Mesenchymal stem cell (in vitro differentiated cells and primary cell): ENCODE results near the gene INPP4A.
A peak's percentile ranks its signal among the peaks of the same experiment; 100 is the strongest.

Experiments
- DNase-seq: peaks from one replicate; pipeline ENCODE4 v3.0.0-alpha.2; 2013
- H2AFZ ChIP-seq: one replicate; pipeline ENCODE4 v1.6.1; 2013; ENCODE audit warnings: low read depth, mild to moderate bottlenecking, control low read depth, inconsistent platforms, low read length, moderate library complexity
- H2AK5ac ChIP-seq: 2 replicates; pipeline ENCODE4 v1.6.1; 2013; ENCODE audit warnings: low read length, moderate library complexity, mild to moderate bottlenecking, inconsistent platforms; ENCODE audit not compliant: severe bottlenecking
- H2BK120ac ChIP-seq: one replicate; pipeline ENCODE4 v1.6.1; 2013; ENCODE audit warnings: low read depth, mild to moderate bottlenecking, inconsistent platforms, low read length, moderate library complexity
- H2BK12ac ChIP-seq, 2 experiments: one replicate each; pipeline ENCODE4 v1.6.1; 2013; ENCODE audit warnings: inconsistent platforms in 2 of 2, low read length in 2 of 2, mild to moderate bottlenecking in 2 of 2, moderate library complexity in 2 of 2, control low read depth in 1 of 2
- H2BK15ac ChIP-seq: one replicate; pipeline ENCODE4 v1.6.1; 2013; ENCODE audit warnings: mild to moderate bottlenecking, low read depth, inconsistent platforms; ENCODE audit not compliant: poor library complexity, severe bottlenecking
- H2BK5ac ChIP-seq: 2 replicates; pipeline ENCODE4 v1.6.1; 2013; ENCODE audit warnings: low read depth, mild to moderate bottlenecking, low read length, control low read depth, inconsistent platforms; ENCODE audit not compliant: poor library complexity, severe bottlenecking
- H3K14ac ChIP-seq, 2 experiments: one replicate each; pipeline ENCODE4 v1.6.1; 2013; ENCODE audit warnings: inconsistent platforms in 2 of 2, low read length in 2 of 2, control low read depth in 1 of 2, mild to moderate bottlenecking in 1 of 2, moderate library complexity in 1 of 2
- H3K18ac ChIP-seq, 2 experiments: one replicate each; pipeline ENCODE4 v1.6.1; 2013; ENCODE audit warnings: inconsistent platforms in 2 of 2, low read length in 2 of 2, control low read depth in 1 of 2, low read depth in 1 of 2, mild to moderate bottlenecking in 1 of 2
- H3K23ac ChIP-seq, 2 experiments: one replicate each; pipeline ENCODE4 v1.6.1; 2013; ENCODE audit warnings: inconsistent platforms in 2 of 2, low read length in 2 of 2, mild to moderate bottlenecking in 2 of 2, moderate library complexity in 2 of 2, control low read depth in 1 of 2
- H3K27ac ChIP-seq: 2 replicates; pipeline ENCODE4 v1.5.1; 2013; ENCODE audit warnings: mild to moderate bottlenecking, moderate library complexity, low read length, control low read depth, inconsistent platforms; ENCODE audit not compliant: poor library complexity, severe bottlenecking
- H3K27me3 ChIP-seq, 2 experiments: 2 replicates each; pipeline versions ENCODE4 v1.6.1 to v1.7.0; 2013; ENCODE audit warnings: low read length in 2 of 2, mild to moderate bottlenecking in 2 of 2, moderate library complexity in 2 of 2, control low read depth in 1 of 2, inconsistent platforms in 1 of 2; ENCODE audit not compliant: control insufficient read depth in 1 of 2, insufficient read depth in 1 of 2
- H3K36me3 ChIP-seq, 2 experiments: 2 replicates each; pipeline versions ENCODE4 v1.6.1 to v1.7.0; 2013; ENCODE audit warnings: low read length in 2 of 2, control low read depth in 1 of 2, inconsistent platforms in 1 of 2, low read depth in 1 of 2, mild to moderate bottlenecking in 1 of 2; ENCODE audit not compliant: insufficient read depth in 2 of 2, control insufficient read depth in 1 of 2
- H3K4ac ChIP-seq, 2 experiments: one replicate each; pipeline ENCODE4 v1.6.1; 2013; ENCODE audit warnings: inconsistent platforms in 2 of 2, low read length in 2 of 2, mild to moderate bottlenecking in 2 of 2, moderate library complexity in 2 of 2, control low read depth in 1 of 2, low read depth in 1 of 2
- H3K4me1 ChIP-seq: 2 replicates; pipeline ENCODE4 v1.6.1; 2013; ENCODE audit warnings: low read depth, low read length, control low read depth; ENCODE audit not compliant: control insufficient read depth, insufficient read depth
- H3K4me2 ChIP-seq: 2 replicates; pipeline ENCODE4 v1.6.1; 2013; ENCODE audit warnings: low read length, mild to moderate bottlenecking, inconsistent platforms; ENCODE audit not compliant: poor library complexity, severe bottlenecking
- H3K4me3 ChIP-seq, 2 experiments: 2 replicates each; pipeline versions ENCODE4 v1.5.1 to v1.7.0; 2013; ENCODE audit warnings: low read length in 2 of 2, mild to moderate bottlenecking in 2 of 2, control low read depth in 1 of 2, low read depth in 1 of 2; ENCODE audit not compliant: insufficient read depth in 1 of 2
- H3K79me1 ChIP-seq: replicated peaks from 2 replicates; pipeline ENCODE4 v1.6.1; 2013; ENCODE audit warnings: mild to moderate bottlenecking, control low read depth, low read length, inconsistent platforms; ENCODE audit not compliant: poor library complexity, severe bottlenecking
- H3K9ac ChIP-seq: 2 replicates; pipeline ENCODE4 v1.7.0; 2013; ENCODE audit warnings: mild to moderate bottlenecking, low read length, moderate library complexity
- H3K9me3 ChIP-seq: 2 replicates; pipeline ENCODE4 v1.7.0; 2013; ENCODE audit warnings: mild to moderate bottlenecking, low read length; ENCODE audit not compliant: control insufficient read depth
- H4K8ac ChIP-seq: one replicate; pipeline ENCODE4 v1.6.1; 2013; ENCODE audit warnings: inconsistent platforms, mild to moderate bottlenecking, low read length, moderate library complexity
- H4K91ac ChIP-seq: one replicate; pipeline ENCODE4 v1.6.1; 2013; ENCODE audit warnings: mild to moderate bottlenecking, low read length, inconsistent platforms
- WGBS: methylation state at CpG from one replicate; pipeline ENCODE4 v1.1.7; 2013; ENCODE audit warnings: mixed read lengths; 5-methylcytosine and 5-hydroxymethylcytosine counted together

Gene INPP4A

DNA sequence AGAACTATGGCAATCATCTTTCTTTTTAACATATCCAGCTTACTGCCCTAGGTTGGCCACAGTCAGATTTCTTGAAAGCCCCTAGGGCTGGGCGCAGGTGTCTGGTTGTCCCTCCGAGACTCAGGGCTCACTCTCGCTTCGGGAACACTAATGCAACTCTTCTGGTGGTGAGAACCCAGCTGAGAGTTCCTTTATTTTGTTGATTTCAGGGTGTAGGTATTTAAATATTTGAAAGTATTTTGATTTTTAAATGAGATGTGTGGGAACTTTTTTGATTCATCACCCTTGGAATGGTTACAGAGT is 40.7 kb downstream of the INPP4A start:
- Histone ChIP-seq H2BK120ac (no peak overlapping the region), H2AK5ac (no peak overlapping the region), H2AFZ (no peak overlapping the region), H3K18ac (no peak overlapping the region), H3K27ac (no peak overlapping the region), H3K4me3 (no peak overlapping the region), H3K36me3 (no peaks in the 10 kb centered on the region), H3K79me1 (peaks cover 64% of the 10 kb centered on the region), H3K4me2 (no peak overlapping the region), H3K9ac (no peak overlapping the region), H3K4me1 (peaks cover 11% of the 10 kb centered on the region), H2BK15ac (no peak overlapping the region), H3K14ac (no peak overlapping the region), H4K8ac (no peak overlapping the region), H3K23ac (no peak overlapping the region), H3K9me3 (no peaks in the 10 kb centered on the region), H2BK5ac (no peak overlapping the region), H3K27me3 (peaks cover 0 to 2% of the 10 kb centered on the region in 2 experiments), H3K4ac (no peak overlapping the region), H2BK12ac (no peak overlapping the region), H4K91ac (no peak overlapping the region)
- 96% methylated on average over 4 of the region's 4 CpGs for WGBS
- DNase-seq = no peak

DNA sequence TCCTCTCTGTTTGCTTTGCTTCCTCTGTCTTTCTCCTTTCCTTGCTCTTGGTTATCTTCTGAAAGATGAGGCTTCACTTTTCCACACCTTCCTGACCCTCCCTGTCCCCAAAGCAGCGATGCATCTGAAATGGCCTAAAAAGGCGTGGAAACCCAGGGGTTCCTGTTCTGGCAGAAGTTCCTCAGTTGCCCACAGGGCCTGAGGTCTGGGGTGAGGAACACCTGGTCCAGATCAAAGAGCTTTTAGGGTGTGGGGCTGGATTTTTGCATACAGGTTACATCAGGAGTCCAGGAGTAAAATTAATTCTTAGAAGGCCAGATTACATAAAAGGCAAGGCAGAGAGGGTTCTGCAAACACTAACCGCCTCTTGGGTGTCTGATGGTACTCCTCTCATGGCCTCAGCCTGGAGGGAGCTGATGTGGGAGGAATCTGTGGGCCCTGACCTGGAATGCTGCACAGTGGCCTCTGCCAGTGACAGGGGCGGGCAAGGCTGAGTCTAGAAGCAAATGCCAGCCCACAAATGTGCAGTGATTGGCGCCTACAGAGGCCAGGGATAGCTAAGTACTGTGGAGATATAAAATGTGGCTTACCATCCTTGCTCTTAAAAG is 41.8 kb downstream of the INPP4A start:
- H3K79me1 ChIP-seq = peaks cover 62% of the 10 kb centered on the region
- no peak overlapping the region for H3K23ac ChIP-seq
- H2BK120ac ChIP-seq = no peak overlapping the region
- no peak overlapping the region for H3K27ac ChIP-seq
- H2AFZ ChIP-seq = no peak overlapping the region
- no peak overlapping the region for H2BK5ac ChIP-seq
- no peak overlapping the region for H3K9ac ChIP-seq
- H3K36me3 ChIP-seq = peaks cover 0 to 1% of the 10 kb centered on the region in 2 experiments
- H2BK15ac ChIP-seq = no peak overlapping the region
- WGBS = 94% methylated on average over 5 of the region's 5 CpGs
- no peaks in the 10 kb centered on the region for H3K9me3 ChIP-seq
- H3K18ac ChIP-seq = no peak overlapping the region
- H3K4ac ChIP-seq = no peak overlapping the region
- no peak overlapping the region for H3K4me2 ChIP-seq
- H3K14ac ChIP-seq = peak overlapping the region in 1 of 2 experiments; percentile 79
- H4K8ac ChIP-seq = no peak overlapping the region
- DNase-seq = no peak
- no peak overlapping the region for H3K4me3 ChIP-seq
- H3K4me1 ChIP-seq = peaks cover 8% of the 10 kb centered on the region
- H4K91ac ChIP-seq = no peak overlapping the region
- H3K27me3 ChIP-seq = peaks cover 0 to 2% of the 10 kb centered on the region in 2 experiments
- no peak overlapping the region for H2BK12ac ChIP-seq
- H2AK5ac ChIP-seq = no peak overlapping the region

DNA sequence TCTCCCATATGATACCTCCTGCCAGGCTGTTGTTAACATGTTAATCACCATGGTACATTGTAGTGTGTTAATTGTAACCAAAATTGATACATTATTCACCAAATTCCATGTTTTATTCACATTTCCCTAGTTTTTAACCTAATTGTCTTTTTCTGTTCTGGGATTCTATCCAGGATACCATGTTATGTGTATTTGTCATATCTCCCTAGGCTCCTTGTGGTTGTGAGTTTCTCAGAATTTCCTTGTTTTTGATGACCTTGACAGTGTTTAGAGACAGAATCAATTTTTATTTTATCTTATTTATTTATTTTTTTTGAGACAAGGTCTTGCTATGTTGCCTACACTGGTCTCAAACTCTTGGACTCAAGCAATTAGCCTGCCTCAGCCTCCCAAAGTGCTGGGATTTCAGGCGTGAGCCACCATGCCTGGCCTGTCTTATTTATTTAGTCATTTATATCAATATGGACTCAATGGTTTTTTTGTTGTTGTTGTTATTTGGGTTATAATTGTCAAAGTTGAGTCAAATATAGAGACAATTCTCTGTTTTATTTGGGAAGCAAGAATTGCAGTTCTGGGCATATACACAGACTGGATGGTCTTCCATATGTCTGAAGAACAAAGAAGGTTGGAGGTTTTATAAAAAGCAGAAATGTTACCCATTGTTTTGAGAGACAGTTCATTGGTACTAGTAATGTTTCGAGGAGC is 42.6 kb downstream of the INPP4A start:
- H3K79me1 ChIP-seq = peaks cover 57% of the 10 kb centered on the region
- H3K27me3 ChIP-seq = peaks cover 0 to 2% of the 10 kb centered on the region in 2 experiments
- H2AK5ac ChIP-seq = no peak overlapping the region
- no peak overlapping the region for H3K27ac ChIP-seq
- no peak overlapping the region for H3K4me3 ChIP-seq
- no peak overlapping the region for H4K8ac ChIP-seq
- H3K18ac ChIP-seq = no peak overlapping the region
- H3K9ac ChIP-seq = no peak overlapping the region
- H2AFZ ChIP-seq = no peak overlapping the region
- H3K4me1 ChIP-seq = peaks cover 8% of the 10 kb centered on the region
- H4K91ac ChIP-seq = no peak overlapping the region
- H3K36me3 ChIP-seq = peaks cover 0 to 2% of the 10 kb centered on the region in 2 experiments
- H2BK15ac ChIP-seq = no peak overlapping the region
- H2BK5ac ChIP-seq = no peak overlapping the region
- no peaks in the 10 kb centered on the region for H3K9me3 ChIP-seq
- H2BK12ac ChIP-seq = no peak overlapping the region
- H2BK120ac ChIP-seq = no peak overlapping the region
- WGBS = 95% methylated on average over 1 of the region's 2 CpGs
- H3K23ac ChIP-seq = no peak overlapping the region
- DNase-seq = no peak
- no peak overlapping the region for H3K4ac ChIP-seq
- no peak overlapping the region for H3K4me2 ChIP-seq
- no peak overlapping the region for H3K14ac ChIP-seq

DNA sequence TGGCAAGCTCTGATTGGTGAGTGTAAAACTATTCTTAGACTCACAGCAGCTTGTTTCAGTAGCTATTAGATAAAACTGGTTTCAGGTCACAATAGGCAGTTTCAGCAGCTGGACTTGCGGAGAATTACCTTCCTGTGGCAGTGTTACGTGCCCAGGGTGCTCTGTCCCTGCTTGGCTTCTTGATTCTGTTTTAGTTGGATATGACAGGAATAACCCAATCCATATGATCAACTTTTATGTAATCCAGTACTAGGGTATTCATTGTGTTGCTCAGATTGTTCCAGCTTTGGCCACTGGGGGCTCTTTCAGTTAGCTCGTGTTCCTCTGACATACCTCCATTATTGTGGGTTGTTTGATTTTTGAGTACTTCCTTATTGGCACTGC is 43.1 kb downstream of the INPP4A start:
- Histone ChIP-seq H3K36me3 (peaks cover 0 to 2% of the 10 kb centered on the region in 2 experiments), H3K18ac (no peak overlapping the region), H3K27ac (no peak overlapping the region), H3K4me3 (no peak overlapping the region), H2BK12ac (no peak overlapping the region), H3K4ac (no peak overlapping the region), H2AK5ac (no peak overlapping the region), H3K4me1 (peaks cover 8% of the 10 kb centered on the region), H3K14ac (no peak overlapping the region), H3K9ac (no peak overlapping the region), H4K8ac (no peak overlapping the region), H3K27me3 (peaks cover 0 to 2% of the 10 kb centered on the region in 2 experiments), H2BK15ac (no peak overlapping the region), H3K23ac (no peak overlapping the region), H2AFZ (no peak overlapping the region), H2BK5ac (no peak overlapping the region), H3K9me3 (no peaks in the 10 kb centered on the region), H3K4me2 (no peak overlapping the region), H3K79me1 (peaks cover 54% of the 10 kb centered on the region), H2BK120ac (no peak overlapping the region), H4K91ac (no peak overlapping the region)
- WGBS = 100% methylated on average over 2 of the region's 3 CpGs
- DNase-seq = peak; percentile 37
